ENCODE data around the gene GPC3. TPM values are rescaled to one million over a fixed set of nuclear protein-coding genes. Genes with fewer than 3 reads are reported as not detected.
"Not testable (repeated sequence)": the region's sequence is repeated elsewhere in the genome, so short reads cannot be mapped to it uniquely, and the experiment has no call there.

The GPC3 gene
- total RNA-seq, 1 experiment from 2014 or later: not detected

GRCh38 chrX:133897593-133898163 is 87.7 kb downstream of the GPC3 start:
- no peaks in the 10 kb centered on the region for H3K9me3 ChIP-seq
- H3K36me3 ChIP-seq: no peaks in the 10 kb centered on the region
- no peaks in the 10 kb centered on the region for H3K27me3 ChIP-seq
- no peak overlapping the region for H3K4me3 ChIP-seq
- no peak for DNase-seq

GRCh38 chrX:133892337-133892736 is 93.1 kb downstream of the GPC3 start:
- Histone ChIP-seq H3K4me3 (no peak overlapping the region), H3K9me3 (no peaks in the 10 kb centered on the region), H3K27me3 (no peaks in the 10 kb centered on the region), H3K36me3 (no peaks in the 10 kb centered on the region)
- DNase-seq: no peak

- H3K27me3 ChIP-seq: no peaks in the 10 kb centered on the region
- no peaks in the 10 kb centered on the region for H3K9me3 ChIP-seq
- no peak overlapping the region for H3K4me3 ChIP-seq
- H3K36me3 ChIP-seq: no peaks in the 10 kb centered on the region
- no peak for DNase-seq
Measured at GRCh38 chrX:133888984-133889383, 96.4 kb downstream of the GPC3 start.

- not testable (repeated sequence) for H3K9me3 ChIP-seq, H3K27me3 ChIP-seq, H3K36me3 ChIP-seq, H3K4me3 ChIP-seq, DNase-seq
Measured at GRCh38 chrX:133888084-133888483, 97.3 kb downstream of the GPC3 start.

GRCh38 chrX:133884430-133885394 is 100.7 kb downstream of the GPC3 start:
- no peaks in the 10 kb centered on the region for H3K9me3 ChIP-seq
- no peak for DNase-seq
- no peaks in the 10 kb centered on the region for H3K36me3 ChIP-seq
- H3K27me3 ChIP-seq: no peaks in the 10 kb centered on the region
- H3K4me3 ChIP-seq: no peak overlapping the region

- DNase-seq: no peak
Measured at GRCh38 chrX:133881893-133882292, 103.5 kb downstream of the GPC3 start.

GRCh38 chrX:133881007-133881406 is 104.4 kb downstream of the GPC3 start:
- no peak for DNase-seq
- H3K9me3 ChIP-seq: no peaks in the 10 kb centered on the region
- H3K36me3 ChIP-seq: no peaks in the 10 kb centered on the region
- no peaks in the 10 kb centered on the region for H3K27me3 ChIP-seq
- H3K4me3 ChIP-seq: no peak overlapping the region

More at GRCh38 chrX:133881893-133882292, 103.5 kb downstream of the GPC3 start:
- Histone ChIP-seq H3K4me3 (no peak overlapping the region), H3K36me3 (no peaks in the 10 kb centered on the region), H3K27me3 (no peaks in the 10 kb centered on the region), H3K9me3 (no peaks in the 10 kb centered on the region)

- no peaks in the 10 kb centered on the region for H3K27me3 ChIP-seq
- no peaks in the 10 kb centered on the region for H3K9me3 ChIP-seq
- no peak for DNase-seq
- H3K4me3 ChIP-seq: no peak overlapping the region
- H3K36me3 ChIP-seq: no peaks in the 10 kb centered on the region
Measured at GRCh38 chrX:133880032-133880443, 105.4 kb downstream of the GPC3 start.

- no peak for DNase-seq
- no peaks in the 10 kb centered on the region for H3K36me3 ChIP-seq
- no peak overlapping the region for H3K4me3 ChIP-seq
- no peaks in the 10 kb centered on the region for H3K27me3 ChIP-seq
- no peaks in the 10 kb centered on the region for H3K9me3 ChIP-seq
Measured at GRCh38 chrX:133878710-133879109, 106.7 kb downstream of the GPC3 start.

- H3K36me3 ChIP-seq: no peaks in the 10 kb centered on the region
- no peak for DNase-seq
- no peaks in the 10 kb centered on the region for H3K27me3 ChIP-seq
- H3K4me3 ChIP-seq: no peak overlapping the region
- no peaks in the 10 kb centered on the region for H3K9me3 ChIP-seq
Measured at GRCh38 chrX:133876646-133877045, 108.7 kb downstream of the GPC3 start.

GRCh38 chrX:133869270-133869669 is 116.1 kb downstream of the GPC3 start:
- H3K9me3 ChIP-seq: no peaks in the 10 kb centered on the region
- no peaks in the 10 kb centered on the region for H3K27me3 ChIP-seq
- no peak for DNase-seq
- H3K4me3 ChIP-seq: no peak overlapping the region
- no peaks in the 10 kb centered on the region for H3K36me3 ChIP-seq

GRCh38 chrX:133868682-133869081 is 116.7 kb downstream of the GPC3 start:
- Histone ChIP-seq H3K9me3 (no peaks in the 10 kb centered on the region), H3K36me3 (no peaks in the 10 kb centered on the region), H3K27me3 (no peaks in the 10 kb centered on the region), H3K4me3 (no peak overlapping the region)
- DNase-seq: no peak

- no peaks in the 10 kb centered on the region for H3K36me3 ChIP-seq
Measured at GRCh38 chrX:133868250-133868649, 117.1 kb downstream of the GPC3 start.

GRCh38 chrX:133865761-133866471 is 119.5 kb downstream of the GPC3 start:
- DNase-seq: no peak
- H3K27me3 ChIP-seq: no peaks in the 10 kb centered on the region
- no peak overlapping the region for H3K4me3 ChIP-seq
- no peaks in the 10 kb centered on the region for H3K36me3 ChIP-seq
- no peaks in the 10 kb centered on the region for H3K9me3 ChIP-seq

More at GRCh38 chrX:133868250-133868649, 117.1 kb downstream of the GPC3 start:
- H3K9me3 ChIP-seq: no peaks in the 10 kb centered on the region
- DNase-seq: no peak
- no peak overlapping the region for H3K4me3 ChIP-seq
- H3K27me3 ChIP-seq: no peaks in the 10 kb centered on the region

- DNase-seq: no peak
- H3K9me3 ChIP-seq: no peaks in the 10 kb centered on the region
- no peaks in the 10 kb centered on the region for H3K27me3 ChIP-seq
- H3K36me3 ChIP-seq: no peaks in the 10 kb centered on the region
- H3K4me3 ChIP-seq: no peak overlapping the region
Measured at GRCh38 chrX:133864236-133864635, 121.2 kb downstream of the GPC3 start.

GRCh38 chrX:133859860-133860259 is 125.5 kb downstream of the GPC3 start:
- no peak overlapping the region for H3K4me3 ChIP-seq
- H3K27me3 ChIP-seq: no peaks in the 10 kb centered on the region
- H3K9me3 ChIP-seq: no peaks in the 10 kb centered on the region
- H3K36me3 ChIP-seq: no peaks in the 10 kb centered on the region
- DNase-seq: peak; percentile 19

GRCh38 chrX:133859336-133859735 is 126.1 kb downstream of the GPC3 start:
- DNase-seq: no peak

More at GRCh38 chrX:133859336-133859735, 126.1 kb downstream of the GPC3 start:
- H3K9me3 ChIP-seq: no peaks in the 10 kb centered on the region
- no peaks in the 10 kb centered on the region for H3K27me3 ChIP-seq
- H3K36me3 ChIP-seq: no peaks in the 10 kb centered on the region
- no peak overlapping the region for H3K4me3 ChIP-seq

Measured in MG63 (cell line).